ENCODE data around the gene DYNC1I2. TPM values are rescaled to one million over a fixed set of nuclear protein-coding genes. Genes with fewer than 3 reads are reported as not detected.

Gene DYNC1I2
- total RNA-seq, 1 donor from 2014 or later: 104 TPM

- Histone ChIP-seq H3K4me3 (ENCODE audit: low read length in 3 of 3) (no peak overlapping the region), H3K9me3 (ENCODE audit: control insufficient read depth in 3 of 3, low read length in 3 of 3) (no peaks in the 10 kb centered on the region), H3K9ac (ENCODE audit: low read depth in 1 of 3, low read length in 3 of 3) (no peak overlapping the region), H3K27me3 (ENCODE audit: control insufficient read depth in 3 of 3, insufficient read depth in 3 of 3, low read length in 3 of 3) (no peaks in the 10 kb centered on the region), H3K27ac (ENCODE audit: low read depth, low read length) (no peak overlapping the region), H3K4me1 (ENCODE audit: control insufficient read depth in 3 of 3, insufficient read depth in 3 of 3, low read length in 3 of 3) (no peaks in the 10 kb centered on the region), H3K36me3 (ENCODE audit: control insufficient read depth in 3 of 3, insufficient read depth in 3 of 3, low read length in 3 of 3) (no peaks in the 10 kb centered on the region)
Observed at GRCh38 chr2:171675810-171676345, 11.4 kb upstream of the DYNC1I2 start.

GRCh38 chr2:171678619-171679018 is 8.7 kb upstream of the DYNC1I2 start:
- Histone ChIP-seq H3K27ac (ENCODE audit: low read depth, low read length) (no peak overlapping the region), H3K27me3 (ENCODE audit: control insufficient read depth in 3 of 3, insufficient read depth in 3 of 3, low read length in 3 of 3) (no peaks in the 10 kb centered on the region), H3K9ac (ENCODE audit: low read depth in 1 of 3, low read length in 3 of 3) (no peak overlapping the region), H3K36me3 (ENCODE audit: control insufficient read depth in 3 of 3, insufficient read depth in 3 of 3, low read length in 3 of 3) (no peaks in the 10 kb centered on the region), H3K4me3 (ENCODE audit: low read length in 3 of 3) (no peak overlapping the region), H3K4me1 (ENCODE audit: control insufficient read depth in 3 of 3, insufficient read depth in 3 of 3, low read length in 3 of 3) (no peaks in the 10 kb centered on the region), H3K9me3 (ENCODE audit: control insufficient read depth in 3 of 3, low read length in 3 of 3) (no peaks in the 10 kb centered on the region)

GRCh38 chr2:171688129-171688465 is 828 bp downstream of the DYNC1I2 start:
- peaks cover 7 to 13% (median 11%) of the 10 kb centered on the region in 3 donors for H3K4me1 ChIP-seq (ENCODE audit: control insufficient read depth in 3 of 3, insufficient read depth in 3 of 3, low read length in 3 of 3)
- no peaks in the 10 kb centered on the region for H3K9me3 ChIP-seq (ENCODE audit: control insufficient read depth in 3 of 3, low read length in 3 of 3)
- peak overlapping the region; percentile 84 to 94 (median 87) for H3K9ac ChIP-seq (ENCODE audit: low read depth in 1 of 3, low read length in 3 of 3)
- H3K4me3 ChIP-seq (ENCODE audit: low read length in 3 of 3): peak overlapping the region; percentile 87 to 98 (median 96)
- H3K27me3 ChIP-seq (ENCODE audit: control insufficient read depth in 3 of 3, insufficient read depth in 3 of 3, low read length in 3 of 3): no peaks in the 10 kb centered on the region
- H3K27ac ChIP-seq (ENCODE audit: low read depth, low read length): peak overlapping the region; percentile 61
- peaks cover 2 to 5% (median 3%) of the 10 kb centered on the region in 3 donors for H3K36me3 ChIP-seq (ENCODE audit: control insufficient read depth in 3 of 3, insufficient read depth in 3 of 3, low read length in 3 of 3)

GRCh38 chr2:171692331-171692730 is 5.1 kb downstream of the DYNC1I2 start:
- H3K36me3 ChIP-seq (ENCODE audit: control insufficient read depth in 3 of 3, insufficient read depth in 3 of 3, low read length in 3 of 3): peaks cover 5 to 14% (median 6%) of the 10 kb centered on the region in 3 donors

GRCh38 chr2:171702781-171703556 is 15.7 kb downstream of the DYNC1I2 start:
- Histone ChIP-seq H3K4me1 (ENCODE audit: control insufficient read depth in 3 of 3, insufficient read depth in 3 of 3, low read length in 3 of 3) (peaks cover 5 to 11% (median 9%) of the 10 kb centered on the region in 3 donors), H3K9ac (ENCODE audit: low read depth in 1 of 3, low read length in 3 of 3) (no peak overlapping the region), H3K4me3 (ENCODE audit: low read length in 3 of 3) (no peak overlapping the region)

More at GRCh38 chr2:171692331-171692730, 5.1 kb downstream of the DYNC1I2 start:
- no peak overlapping the region for H3K4me3 ChIP-seq (ENCODE audit: low read length in 3 of 3)
- H3K27me3 ChIP-seq (ENCODE audit: control insufficient read depth in 3 of 3, insufficient read depth in 3 of 3, low read length in 3 of 3): no peaks in the 10 kb centered on the region
- H3K9me3 ChIP-seq (ENCODE audit: control insufficient read depth in 3 of 3, low read length in 3 of 3): no peaks in the 10 kb centered on the region
- H3K9ac ChIP-seq (ENCODE audit: low read depth in 1 of 3, low read length in 3 of 3): no peak overlapping the region
- H3K4me1 ChIP-seq (ENCODE audit: control insufficient read depth in 3 of 3, insufficient read depth in 3 of 3, low read length in 3 of 3): peaks cover 7 to 13% (median 11%) of the 10 kb centered on the region in 3 donors
- H3K27ac ChIP-seq (ENCODE audit: low read depth, low read length): no peak overlapping the region

GRCh38 chr2:171703574-171704347 is 16.5 kb downstream of the DYNC1I2 start:
- Histone ChIP-seq H3K4me3 (ENCODE audit: low read length in 3 of 3) (no peak overlapping the region), H3K9ac (ENCODE audit: low read depth in 1 of 3, low read length in 3 of 3) (no peak overlapping the region)

More at GRCh38 chr2:171702781-171703556, 15.7 kb downstream of the DYNC1I2 start:
- no peaks in the 10 kb centered on the region for H3K27me3 ChIP-seq (ENCODE audit: control insufficient read depth in 3 of 3, insufficient read depth in 3 of 3, low read length in 3 of 3)
- H3K27ac ChIP-seq (ENCODE audit: low read depth, low read length): no peak overlapping the region
- no peaks in the 10 kb centered on the region for H3K9me3 ChIP-seq (ENCODE audit: control insufficient read depth in 3 of 3, low read length in 3 of 3)
- peaks cover 0 to 2% (median 0%) of the 10 kb centered on the region in 3 donors for H3K36me3 ChIP-seq (ENCODE audit: control insufficient read depth in 3 of 3, insufficient read depth in 3 of 3, low read length in 3 of 3)

GRCh38 chr2:171706152-171706803 is 19.0 kb downstream of the DYNC1I2 start:
- no peaks in the 10 kb centered on the region for H3K36me3 ChIP-seq (ENCODE audit: control insufficient read depth in 3 of 3, insufficient read depth in 3 of 3, low read length in 3 of 3)
- H3K27me3 ChIP-seq (ENCODE audit: control insufficient read depth in 3 of 3, insufficient read depth in 3 of 3, low read length in 3 of 3): no peaks in the 10 kb centered on the region
- H3K4me3 ChIP-seq (ENCODE audit: low read length in 3 of 3): no peak overlapping the region
- H3K4me1 ChIP-seq (ENCODE audit: control insufficient read depth in 3 of 3, insufficient read depth in 3 of 3, low read length in 3 of 3): peaks cover 5 to 11% (median 9%) of the 10 kb centered on the region in 3 donors
- H3K9ac ChIP-seq (ENCODE audit: low read depth in 1 of 3, low read length in 3 of 3): no peak overlapping the region
- no peak overlapping the region for H3K27ac ChIP-seq (ENCODE audit: low read depth, low read length)
- no peaks in the 10 kb centered on the region for H3K9me3 ChIP-seq (ENCODE audit: control insufficient read depth in 3 of 3, low read length in 3 of 3)

More at GRCh38 chr2:171703574-171704347, 16.5 kb downstream of the DYNC1I2 start:
- H3K27ac ChIP-seq (ENCODE audit: low read depth, low read length): no peak overlapping the region
- H3K9me3 ChIP-seq (ENCODE audit: control insufficient read depth in 3 of 3, low read length in 3 of 3): no peaks in the 10 kb centered on the region
- peaks cover 5 to 11% (median 9%) of the 10 kb centered on the region in 3 donors for H3K4me1 ChIP-seq (ENCODE audit: control insufficient read depth in 3 of 3, insufficient read depth in 3 of 3, low read length in 3 of 3)
- no peaks in the 10 kb centered on the region for H3K27me3 ChIP-seq (ENCODE audit: control insufficient read depth in 3 of 3, insufficient read depth in 3 of 3, low read length in 3 of 3)
- peaks cover 0 to 2% (median 0%) of the 10 kb centered on the region in 3 donors for H3K36me3 ChIP-seq (ENCODE audit: control insufficient read depth in 3 of 3, insufficient read depth in 3 of 3, low read length in 3 of 3)

GRCh38 chr2:171707752-171708151 is 20.5 kb downstream of the DYNC1I2 start:
- Histone ChIP-seq H3K27ac (ENCODE audit: low read depth, low read length) (no peak overlapping the region), H3K9ac (ENCODE audit: low read depth in 1 of 3, low read length in 3 of 3) (no peak overlapping the region), H3K36me3 (ENCODE audit: control insufficient read depth in 3 of 3, insufficient read depth in 3 of 3, low read length in 3 of 3) (no peaks in the 10 kb centered on the region), H3K9me3 (ENCODE audit: control insufficient read depth in 3 of 3, low read length in 3 of 3) (no peaks in the 10 kb centered on the region), H3K27me3 (ENCODE audit: control insufficient read depth in 3 of 3, insufficient read depth in 3 of 3, low read length in 3 of 3) (no peaks in the 10 kb centered on the region), H3K4me1 (ENCODE audit: control insufficient read depth in 3 of 3, insufficient read depth in 3 of 3, low read length in 3 of 3) (peaks cover 5 to 9% (median 8%) of the 10 kb centered on the region in 3 donors), H3K4me3 (ENCODE audit: low read length in 3 of 3) (no peak overlapping the region)

GRCh38 chr2:171709011-171709685 is 21.9 kb downstream of the DYNC1I2 start:
- no peak overlapping the region for H3K27ac ChIP-seq (ENCODE audit: low read depth, low read length)
- no peak overlapping the region for H3K9ac ChIP-seq (ENCODE audit: low read depth in 1 of 3, low read length in 3 of 3)
- no peaks in the 10 kb centered on the region for H3K27me3 ChIP-seq (ENCODE audit: control insufficient read depth in 3 of 3, insufficient read depth in 3 of 3, low read length in 3 of 3)
- no peak overlapping the region for H3K4me3 ChIP-seq (ENCODE audit: low read length in 3 of 3)
- no peaks in the 10 kb centered on the region for H3K9me3 ChIP-seq (ENCODE audit: control insufficient read depth in 3 of 3, low read length in 3 of 3)
- H3K36me3 ChIP-seq (ENCODE audit: control insufficient read depth in 3 of 3, insufficient read depth in 3 of 3, low read length in 3 of 3): no peaks in the 10 kb centered on the region
- H3K4me1 ChIP-seq (ENCODE audit: control insufficient read depth in 3 of 3, insufficient read depth in 3 of 3, low read length in 3 of 3): peaks cover 0 to 3% (median 2%) of the 10 kb centered on the region in 3 donors
